HUES64 (cell line): ENCODE results near the gene GCFC2.
A peak's percentile ranks its signal among the peaks of the same experiment; 100 is the strongest.

Experiments
- H3K27ac ChIP-seq: 2 replicates; pipeline ENCODE4 v1.7.0; 2013; ENCODE audit warnings: low read depth, low read length, inconsistent platforms
- H3K27me3 ChIP-seq: 2 replicates; pipeline ENCODE4 v1.6.1; 2013; ENCODE audit warnings: mild to moderate bottlenecking, low read length; ENCODE audit not compliant: insufficient read depth
- H3K36me3 ChIP-seq: 2 replicates; pipeline ENCODE4 v1.6.1; 2013; ENCODE audit warnings: mild to moderate bottlenecking, low read length; ENCODE audit not compliant: insufficient read depth
- H3K4me1 ChIP-seq: 2 replicates; pipeline ENCODE4 v1.6.1; 2013; ENCODE audit warnings: mild to moderate bottlenecking, low read length, moderate library complexity; ENCODE audit not compliant: insufficient read depth
- H3K4me3 ChIP-seq: 2 replicates; pipeline ENCODE4 v1.5.1; 2013; ENCODE audit warnings: mild to moderate bottlenecking, low read length, moderate library complexity
- H3K9ac ChIP-seq: 2 replicates; pipeline ENCODE4 v1.6.1; 2013; ENCODE audit warnings: mild to moderate bottlenecking, low read depth, low read length
- H3K9me3 ChIP-seq: 2 replicates; pipeline ENCODE4 v1.6.1; 2013; ENCODE audit warnings: low read depth, low read length; ENCODE audit not compliant: insufficient read depth
- WGBS: fragments of 150-250, 120-280 bp; methylation state at CpG from one replicate; pipeline ENCODE4 v1.1.7; 2013; ENCODE audit warnings: missing lambda C conversion rate; 5-methylcytosine and 5-hydroxymethylcytosine counted together

GCFC2 gene

DNA sequence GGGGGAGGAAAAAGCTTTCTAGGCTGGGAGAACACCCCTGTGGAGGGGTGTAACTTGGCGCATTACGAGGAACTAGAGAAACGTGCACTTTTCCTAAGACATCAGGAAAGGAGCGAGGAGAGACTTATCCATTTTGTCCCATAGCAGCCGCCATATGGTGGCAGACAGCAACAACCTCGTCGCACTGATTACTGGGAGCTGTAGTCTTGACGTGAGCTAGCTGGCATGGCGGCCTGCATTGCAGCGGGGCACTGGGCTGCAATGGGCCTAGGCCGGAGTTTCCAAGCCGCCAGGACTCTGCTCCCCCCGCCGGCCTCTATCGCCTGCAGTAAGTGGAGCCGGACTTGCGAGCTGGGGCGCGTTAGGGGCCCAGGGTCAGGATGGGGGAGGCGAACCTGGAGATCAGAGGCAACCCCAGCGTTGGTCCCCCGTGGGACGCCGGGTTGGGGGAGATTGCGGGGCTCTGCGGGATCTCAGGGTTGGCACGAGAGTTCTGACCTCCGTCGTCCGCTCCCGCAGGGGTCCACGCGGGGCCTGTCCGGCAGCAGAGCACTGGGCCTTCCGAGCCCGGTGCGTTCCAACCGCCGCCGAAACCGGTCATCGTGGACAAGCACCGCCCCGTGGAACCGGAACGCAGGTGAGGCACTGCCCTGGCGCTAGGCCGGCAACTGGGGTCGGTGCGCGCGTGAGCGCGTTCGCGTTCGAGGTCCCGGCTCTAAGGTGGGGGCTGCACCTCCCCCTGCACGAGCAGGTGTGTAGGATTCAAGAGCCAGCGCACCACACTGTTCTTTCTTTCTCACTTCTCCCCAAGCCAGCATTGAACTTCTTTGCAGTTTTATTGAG lies 63.9 kb downstream of the GCFC2 start, which contains the start of gene MRPL19:
TSS of gene MRPL19 (plus strand) at position 201 of the 843 bp plus-strand sequence. CDS start at position 226, 25 bp downstream.
- Histone ChIP-seq H3K9ac (peak within 1 kb of the TSS; percentile 93), H3K4me1 (no peaks in the 10 kb centered on the region), H3K27ac (peak within 1 kb of the TSS; percentile 84), H3K36me3 (peaks cover 35% of the 10 kb centered on the region), H3K27me3 (no peaks in the 10 kb centered on the region), H3K4me3 (peak within 1 kb of the TSS; percentile 96), H3K9me3 (no peaks in the 10 kb centered on the region)
- WGBS, result under 1% methylated on average over 60 of the region's 60 CpGs

DNA sequence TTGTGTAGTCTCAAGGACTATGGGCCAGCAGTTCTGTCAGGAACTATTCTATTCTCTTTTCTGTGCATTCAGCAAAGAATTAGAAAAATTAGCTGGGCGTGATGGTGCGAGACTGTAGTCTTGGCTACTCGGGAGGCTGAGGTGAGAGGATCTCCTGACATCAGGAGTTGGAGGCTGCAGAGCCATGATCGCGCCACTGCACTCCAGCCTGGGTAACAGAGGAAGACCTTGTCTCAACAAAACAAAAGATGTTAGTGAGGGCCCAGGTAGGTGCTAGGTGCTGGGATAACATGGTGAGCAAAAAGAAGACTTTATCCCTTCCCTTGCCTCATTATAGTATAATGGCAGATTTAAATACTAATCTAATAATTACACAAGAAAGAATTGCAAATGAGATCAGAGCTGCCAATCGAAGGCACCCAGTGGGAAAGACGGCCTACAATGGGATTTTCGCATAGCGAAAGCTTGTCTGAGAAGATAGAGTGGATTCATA lies 64.6 kb downstream of the GCFC2 start:
- no peaks in the 10 kb centered on the region for H3K9me3 ChIP-seq
- peaks cover 29% of the 10 kb centered on the region for H3K36me3 ChIP-seq
- 70% methylated on average over 9 of the region's 9 CpGs for WGBS
- H3K9ac ChIP-seq, result peak overlapping the region; percentile 93
- no peaks in the 10 kb centered on the region for H3K4me1 ChIP-seq
- peak overlapping the region; percentile 96 for H3K4me3 ChIP-seq
- peak overlapping the region; percentile 84 for H3K27ac ChIP-seq
- no peaks in the 10 kb centered on the region for H3K27me3 ChIP-seq

DNA sequence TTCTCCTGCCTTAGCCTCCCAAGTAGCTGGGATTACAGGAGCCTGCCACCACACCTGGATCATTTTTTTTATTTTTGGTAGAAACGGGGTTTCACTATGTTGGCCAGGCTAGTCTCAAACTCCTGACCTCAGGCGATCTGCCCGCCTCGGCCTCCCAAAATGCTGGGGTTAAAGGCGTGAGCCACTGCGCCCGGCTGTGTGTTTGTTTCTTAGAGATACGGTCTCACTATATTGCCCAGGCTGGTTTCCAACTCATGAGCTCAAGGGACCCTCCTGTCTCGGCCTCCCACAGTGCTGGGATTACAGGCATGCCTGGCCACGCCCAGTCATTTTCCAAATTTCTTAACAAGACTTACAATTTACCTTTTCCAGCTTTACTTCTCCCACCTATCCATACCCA lies 65.1 kb downstream of the GCFC2 start:
- Histone ChIP-seq H3K4me1 (no peaks in the 10 kb centered on the region), H3K9me3 (no peaks in the 10 kb centered on the region), H3K9ac (no peak overlapping the region), H3K27me3 (no peaks in the 10 kb centered on the region), H3K36me3 (peaks cover 24% of the 10 kb centered on the region), H3K4me3 (no peak overlapping the region), H3K27ac (no peak overlapping the region)
- 95% methylated on average over 10 of the region's 10 CpGs for WGBS

DNA sequence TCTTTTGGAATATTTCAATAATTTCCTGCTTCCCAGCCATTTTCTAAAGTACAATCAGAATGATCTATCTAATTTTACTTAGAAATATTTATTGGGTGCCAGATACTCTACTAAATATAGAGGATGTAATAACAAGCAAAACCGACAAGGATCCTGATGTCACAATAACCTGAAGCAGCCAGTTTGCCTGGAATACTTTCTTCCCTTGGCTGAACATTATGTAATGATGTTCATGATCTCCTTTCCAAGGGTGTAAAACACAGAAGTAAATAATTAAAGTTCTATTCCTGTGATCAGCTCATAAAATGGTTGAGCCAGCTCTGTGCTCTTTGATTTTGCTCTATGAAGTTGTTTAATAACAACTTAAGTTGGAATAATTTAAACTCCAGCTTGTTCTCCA lies 66.7 kb downstream of the GCFC2 start:
- Histone ChIP-seq H3K9me3 (no peaks in the 10 kb centered on the region), H3K36me3 (peaks cover 7% of the 10 kb centered on the region), H3K4me3 (no peak overlapping the region), H3K27ac (no peak overlapping the region), H3K4me1 (no peaks in the 10 kb centered on the region), H3K27me3 (no peaks in the 10 kb centered on the region), H3K9ac (no peak overlapping the region)
- 90% methylated on average over 1 of the region's 1 CpG for WGBS

DNA sequence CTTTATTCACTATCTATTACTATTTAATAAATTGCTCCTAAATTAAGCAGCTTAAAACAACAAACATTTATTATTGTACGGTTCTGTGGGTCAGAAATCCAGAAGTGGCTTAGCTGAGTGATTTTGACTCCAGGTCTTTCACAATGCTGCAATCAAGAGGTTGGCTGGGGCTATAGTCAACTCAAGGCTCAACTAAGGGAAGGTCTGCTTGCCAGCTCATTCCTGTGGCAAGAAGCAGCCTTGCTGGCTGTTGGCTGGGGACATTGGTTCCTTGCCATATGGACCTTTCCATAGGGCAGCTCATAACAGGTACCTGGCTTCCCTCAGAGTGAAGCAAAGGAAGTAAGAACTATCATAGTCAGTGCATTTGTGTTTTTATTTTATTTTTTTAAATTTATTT lies 69.1 kb downstream of the GCFC2 start:
- 100% methylated on average over 1 of the region's 1 CpG for WGBS
- Histone ChIP-seq H3K27ac (no peak overlapping the region), H3K9ac (no peak overlapping the region), H3K27me3 (no peaks in the 10 kb centered on the region), H3K36me3 (no peaks in the 10 kb centered on the region), H3K4me1 (no peaks in the 10 kb centered on the region), H3K4me3 (no peak overlapping the region), H3K9me3 (no peaks in the 10 kb centered on the region)

DNA sequence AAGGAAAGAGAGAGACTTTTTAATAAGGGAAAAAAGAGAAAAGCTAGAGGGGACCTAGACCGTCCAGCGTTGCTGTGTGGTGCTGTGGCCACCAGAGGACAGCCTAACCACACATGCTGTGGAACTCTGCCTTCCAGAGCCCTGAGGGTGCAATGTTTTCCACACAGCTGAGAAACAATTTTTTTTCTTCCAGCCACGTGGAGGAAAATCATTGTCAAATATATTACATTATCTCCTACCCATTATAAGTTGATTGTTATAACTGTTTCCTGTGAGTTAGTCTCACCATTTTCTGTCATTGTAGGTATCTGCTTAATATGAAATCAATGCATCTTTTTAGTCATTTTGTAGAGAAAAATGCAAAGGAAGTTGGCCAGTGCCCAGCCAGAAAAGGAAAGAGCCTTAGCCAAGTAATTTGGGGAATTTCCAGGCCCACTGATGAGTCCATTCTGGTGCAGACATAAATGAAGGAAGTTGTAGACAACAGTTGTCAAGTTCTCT lies 70.0 kb downstream of the GCFC2 start:
- H3K27me3 ChIP-seq, result no peaks in the 10 kb centered on the region
- H3K9ac ChIP-seq, result no peak overlapping the region
- H3K9me3 ChIP-seq, result no peaks in the 10 kb centered on the region
- no peak overlapping the region for H3K27ac ChIP-seq
- H3K4me1 ChIP-seq, result no peaks in the 10 kb centered on the region
- WGBS, result 2% methylated on average over 2 of the region's 3 CpGs
- H3K36me3 ChIP-seq, result no peaks in the 10 kb centered on the region
- H3K4me3 ChIP-seq, result no peak overlapping the region

DNA sequence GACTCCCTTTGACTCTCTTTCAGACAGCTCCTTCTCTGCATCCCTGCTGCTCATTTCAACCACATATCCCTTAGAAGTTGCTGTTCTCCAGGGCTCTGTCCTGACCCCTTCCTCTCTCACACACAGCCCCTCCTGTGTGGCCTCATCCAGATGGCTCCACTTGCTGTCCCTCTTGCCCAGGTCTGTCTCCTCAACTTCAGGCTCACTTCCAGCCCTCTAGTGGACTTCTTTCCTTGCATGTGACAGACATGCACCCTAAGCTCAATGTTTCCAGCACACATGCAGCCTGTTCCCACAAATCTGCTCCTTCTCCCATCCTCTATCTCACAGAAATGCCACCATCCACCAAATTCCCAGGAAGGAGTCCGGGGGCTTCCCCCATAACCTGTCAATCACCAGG lies 73.1 kb downstream of the GCFC2 start:
- Histone ChIP-seq H3K4me1 (no peaks in the 10 kb centered on the region), H3K27ac (no peak overlapping the region), H3K9ac (no peak overlapping the region), H3K36me3 (no peaks in the 10 kb centered on the region), H3K27me3 (no peaks in the 10 kb centered on the region), H3K9me3 (no peaks in the 10 kb centered on the region), H3K4me3 (no peak overlapping the region)
- 90% methylated on average over 1 of the region's 1 CpG for WGBS

DNA sequence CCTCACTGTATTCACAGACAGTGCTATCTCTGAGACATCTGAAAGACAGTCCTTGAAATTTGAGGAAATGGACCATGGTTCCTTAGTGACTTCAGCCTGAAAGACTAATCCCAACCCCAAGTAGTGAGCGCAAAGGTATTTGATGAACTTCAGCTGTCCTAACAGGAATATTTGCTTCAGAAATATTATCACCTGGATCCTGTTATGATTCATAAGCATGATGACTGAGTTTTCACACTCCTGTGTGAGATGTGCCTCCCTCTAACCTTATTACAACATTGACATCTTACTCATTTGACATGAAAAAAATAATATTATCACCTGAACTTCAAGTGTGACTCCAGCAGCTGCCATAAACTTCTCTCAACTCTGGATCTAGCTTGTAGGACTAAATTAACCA lies 75.8 kb downstream of the GCFC2 start:
- no peaks in the 10 kb centered on the region for H3K9me3 ChIP-seq
- H3K27me3 ChIP-seq, result no peaks in the 10 kb centered on the region
- no peak overlapping the region for H3K4me3 ChIP-seq
- H3K36me3 ChIP-seq, result no peaks in the 10 kb centered on the region
- WGBS, result 100% methylated on average over 1 of the region's 1 CpG
- H3K9ac ChIP-seq, result no peak overlapping the region
- peaks cover 4% of the 10 kb centered on the region; the same call in 1 of the 2 replicates for H3K4me1 ChIP-seq
- no peak overlapping the region for H3K27ac ChIP-seq

DNA sequence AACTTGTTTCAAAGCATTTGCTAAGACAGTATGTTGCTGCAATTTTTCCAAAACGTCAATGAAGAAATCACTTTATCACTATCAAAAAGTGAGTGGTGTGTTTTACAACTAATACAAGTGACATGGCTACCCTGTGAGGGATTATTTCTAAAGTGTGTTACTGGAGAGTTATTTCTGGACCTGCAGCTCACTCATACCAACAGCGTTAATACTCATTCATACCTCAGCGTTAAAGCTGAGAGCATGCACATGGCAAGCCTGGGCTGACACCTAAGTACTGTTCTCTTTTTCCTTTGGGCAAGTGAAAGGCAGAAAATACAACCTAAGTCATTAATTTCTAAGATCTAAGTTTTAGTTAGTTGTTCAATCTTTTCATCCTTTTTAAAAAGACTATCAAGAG lies 77.1 kb downstream of the GCFC2 start:
- 96% methylated on average over 3 of the region's 3 CpGs for WGBS
- H3K27me3 ChIP-seq, result no peaks in the 10 kb centered on the region
- no peak overlapping the region for H3K27ac ChIP-seq

DNA sequence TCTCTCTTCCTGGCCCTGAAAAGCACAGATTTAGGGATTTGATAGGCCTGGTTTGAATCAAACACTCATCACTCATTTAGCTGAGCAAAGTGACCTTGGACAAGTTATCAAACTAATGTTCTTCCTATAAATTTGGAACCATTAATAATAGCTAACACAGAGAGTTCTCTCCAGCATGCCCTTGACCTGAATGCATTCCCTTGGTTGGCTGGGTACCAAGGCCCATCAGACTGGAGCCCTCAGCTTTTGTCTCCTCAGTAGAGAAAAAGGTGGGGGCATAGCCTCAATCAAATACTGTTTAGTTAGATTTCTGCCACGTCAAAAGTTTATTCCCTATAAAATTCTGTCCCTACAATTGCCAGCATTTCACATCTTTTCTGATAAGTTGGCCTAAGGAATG lies 77.9 kb downstream of the GCFC2 start:
- no peak overlapping the region for H3K9ac ChIP-seq

More for the DNA sequence above, 77.1 kb downstream of the GCFC2 start:
- no peaks in the 10 kb centered on the region for H3K9me3 ChIP-seq
- no peaks in the 10 kb centered on the region for H3K36me3 ChIP-seq
- no peak overlapping the region for H3K9ac ChIP-seq
- H3K4me3 ChIP-seq, result no peak overlapping the region
- peaks cover 4% of the 10 kb centered on the region; the same call in 1 of the 2 replicates for H3K4me1 ChIP-seq

DNA sequence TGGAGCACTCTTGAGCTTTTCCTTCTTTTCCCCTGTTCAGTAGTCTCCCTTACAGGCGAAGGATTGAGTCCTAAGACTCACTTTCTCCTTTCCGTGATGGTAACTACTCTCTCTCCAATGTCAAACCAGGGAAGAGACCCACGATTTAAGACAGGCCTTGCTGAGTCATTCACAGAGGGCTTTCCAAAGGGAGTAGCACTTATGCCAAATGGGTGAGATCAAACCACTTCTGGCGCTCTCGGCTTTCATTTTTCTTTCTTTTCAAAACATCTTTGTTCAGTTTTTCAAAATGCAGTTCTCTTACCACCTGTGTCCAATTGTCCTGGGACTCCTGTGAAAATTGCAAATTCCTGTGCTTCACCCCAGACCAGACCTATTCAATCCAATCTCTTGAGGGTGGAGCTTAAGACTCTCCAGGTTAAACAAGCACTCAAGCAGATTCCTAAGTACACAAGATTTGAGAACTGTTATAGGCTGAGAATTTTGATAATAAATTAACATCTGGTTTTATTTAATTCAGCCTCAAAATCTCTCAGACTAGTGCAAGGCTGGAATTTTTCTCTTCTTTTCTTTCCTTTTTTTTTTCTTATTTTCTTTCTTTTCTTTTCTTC lies 78.5 kb downstream of the GCFC2 start:
- H3K36me3 ChIP-seq, result no peaks in the 10 kb centered on the region
- H3K4me1 ChIP-seq, result peaks cover 4% of the 10 kb centered on the region; the same call in 1 of the 2 replicates
- no peak overlapping the region for H3K9ac ChIP-seq
- H3K27ac ChIP-seq, result no peak overlapping the region
- no peaks in the 10 kb centered on the region for H3K27me3 ChIP-seq
- WGBS, result 82% methylated on average over 5 of the region's 5 CpGs
- H3K9me3 ChIP-seq, result no peaks in the 10 kb centered on the region
- no peak overlapping the region for H3K4me3 ChIP-seq

More for the DNA sequence above, 77.9 kb downstream of the GCFC2 start:
- no CpG with 5 or more reads among the region's 1 CpG for WGBS
- Histone ChIP-seq H3K27ac (no peak overlapping the region), H3K36me3 (no peaks in the 10 kb centered on the region), H3K4me1 (peaks cover 4% of the 10 kb centered on the region; the same call in 1 of the 2 replicates), H3K9me3 (no peaks in the 10 kb centered on the region), H3K4me3 (no peak overlapping the region), H3K27me3 (no peaks in the 10 kb centered on the region)
